ENCODE measurements around the gene RHOG.
"Not testable (repeated sequence)": the region's sequence is repeated elsewhere in the genome, so short reads cannot be mapped to it uniquely, and the experiment has no call there.

The RHOG gene

GRCh38 chr11:3810951-3811350 lies 29.8 kb downstream of the RHOG start:
- DNase-seq = no peak

GRCh38 chr11:3810446-3810845 lies 30.3 kb downstream of the RHOG start:
- no peak for DNase-seq

GRCh38 chr11:3809624-3809928 lies 31.2 kb downstream of the RHOG start:
- no peak for DNase-seq

- DNase-seq = no peak
Measured at GRCh38 chr11:3808861-3809623, 31.7 kb downstream of the RHOG start.

- DNase-seq = peak in 29 of 51 donors; percentile 10 to 62 (median 36)
Measured at GRCh38 chr11:3807909-3808860, 32.6 kb downstream of the RHOG start, which contains the start of gene PGAP2. Gene PGAP2 (plus strand): TSS chr11:3808560. CDS start chr11:3811260, 2,700 bp downstream.

GRCh38 chr11:3803726-3804495 lies 36.8 kb downstream of the RHOG start:
- no peak for DNase-seq

- no peak for DNase-seq
Measured at GRCh38 chr11:3802011-3802790, 38.6 kb downstream of the RHOG start.

- no peak for DNase-seq
Measured at GRCh38 chr11:3799873-3800272, 40.9 kb downstream of the RHOG start.

- DNase-seq = no peak
Measured at GRCh38 chr11:3799143-3799542, 41.6 kb downstream of the RHOG start.

- DNase-seq = peak; percentile 82 to 100 (median 99)
Measured at GRCh38 chr11:3797329-3798090, 43.2 kb downstream of the RHOG start, which contains the start of gene NUP98. Gene NUP98 (minus strand): TSS chr11:3797554. CDS start chr11:3782117, 15,437 bp downstream.

- DNase-seq = peak in 7 of 51 donors; percentile 28 to 73 (median 49)
Measured at GRCh38 chr11:3796801-3797328, 43.9 kb downstream of the RHOG start.

- no peak for DNase-seq
Measured at GRCh38 chr11:3796346-3796745, 44.4 kb downstream of the RHOG start.

GRCh38 chr11:3796002-3796311 lies 44.8 kb downstream of the RHOG start:
- no peak for DNase-seq

GRCh38 chr11:3795131-3796001 lies 45.4 kb downstream of the RHOG start:
- DNase-seq = no peak

GRCh38 chr11:3794387-3794786 lies 46.4 kb downstream of the RHOG start:
- DNase-seq = not testable (repeated sequence)

- DNase-seq = no peak
Measured at GRCh38 chr11:3786781-3787428, 53.9 kb downstream of the RHOG start.

- DNase-seq = no peak
Measured at GRCh38 chr11:3783611-3784010, 57.1 kb downstream of the RHOG start.

- DNase-seq = no peak
Measured at GRCh38 chr11:3782963-3783362, 57.8 kb downstream of the RHOG start.

Measured in hypothalamus (tissue), 51 donors.